ENCODE results near the gene DOCK8. TPM values are rescaled to one million over a fixed set of nuclear protein-coding genes. Genes with fewer than 3 reads are reported as not detected.

The DOCK8 gene
- total and polyA plus RNA-seq, 2 experiments from 2014 or later, result 0.94 to 1.2 TPM

DNA sequence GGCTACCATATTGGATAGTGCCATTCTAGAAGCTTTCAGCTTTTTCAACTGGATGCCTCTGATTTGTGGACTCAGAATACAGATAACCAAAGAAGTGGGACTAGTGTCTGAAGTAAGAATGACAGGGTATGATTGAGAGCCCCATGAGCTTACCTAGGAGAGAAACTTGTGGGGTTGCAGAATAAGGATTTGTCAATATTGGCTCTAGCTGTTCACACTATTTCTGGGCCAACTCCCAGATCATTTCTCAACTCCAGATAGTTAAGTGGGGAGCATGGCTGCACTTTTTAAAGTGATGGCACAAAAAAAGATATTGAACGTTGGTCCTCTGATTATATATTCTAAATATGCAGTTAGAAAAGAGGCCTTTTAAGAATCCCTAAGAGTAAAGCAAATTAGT is 252.1 kb downstream of the DOCK8 start:
- Histone ChIP-seq H3K36me3 (ENCODE audit: insufficient read depth) (no peaks in the 10 kb centered on the region), H3K27ac (ENCODE audit: low read depth) (no peak overlapping the region), H3K4me1 (ENCODE audit: insufficient read depth) (peaks cover 17% of the 10 kb centered on the region), H4K20me1 (replicated peaks; ENCODE audit: insufficient read depth) (no peaks in the 10 kb centered on the region), H3K9me2 (ENCODE audit: insufficient read depth) (no peaks in the 10 kb centered on the region), H3K4me3 (no peak overlapping the region), H2AFZ (no peak overlapping the region), H3K4me2 (no peak overlapping the region), H3F3A (replicated peaks; ENCODE audit: low read depth) (0 out of 2 replicates have a peak, but pooled peaks cover 9% of the 10 kb centered on the region), H3K27me3 (ENCODE audit: insufficient read depth) (no peaks in the 10 kb centered on the region), H3K79me2 (replicated peaks; ENCODE audit: insufficient read depth) (peaks cover 13% of the 10 kb centered on the region)
- Mint-ChIP-seq H3K9me3 (no peaks in the 10 kb centered on the region), H3K4me3 (no peak overlapping the region), H3K27ac (no peak overlapping the region), H3K4me1 (peaks cover 25% of the 10 kb centered on the region), H3K27me3 (ENCODE audit: insufficient read depth, low read depth, poor library complexity) (peaks cover 16% of the 10 kb centered on the region), H3K36me3 (ENCODE audit: low read depth) (no peaks in the 10 kb centered on the region; the same call in 2 of the 3 replicates)
- ATAC-seq (no peak), DNase-seq (ENCODE audit: low spot score) (no peak)
- TF ChIP-seq JUNB (IDR thresholded peaks at IDR 0.05; ENCODE audit: unreplicated experiment) (no peak), CREB1 (CRISPR knock-in tag; IDR thresholded peaks at IDR 0.05; ENCODE audit: low read depth) (no peak), STAT1 (IDR thresholded peaks at IDR 0.05; ENCODE audit: unreplicated experiment) (no peak), ZNF331 (CRISPR knock-in tag; IDR thresholded peaks at IDR 0.05; ENCODE audit: low read depth) (no peak), POLR2AphosphoS5 (IDR thresholded peaks at IDR 0.05; ENCODE audit: low read depth) (no peak), NANOG (IDR thresholded peaks at IDR 0.05; ENCODE audit: borderline replicate concordance) (no peak), ZNF114 (CRISPR knock-in tag; IDR thresholded peaks at IDR 0.05) (no peak), EZH2phosphoT487 (IDR thresholded peaks at IDR 0.05; ENCODE audit: unreplicated experiment) (no peak), EZH2 (IDR thresholded peaks at IDR 0.05; ENCODE audit: low read depth, unreplicated experiment) (no peak)
- TF ChIP-seq, protein P1, sequence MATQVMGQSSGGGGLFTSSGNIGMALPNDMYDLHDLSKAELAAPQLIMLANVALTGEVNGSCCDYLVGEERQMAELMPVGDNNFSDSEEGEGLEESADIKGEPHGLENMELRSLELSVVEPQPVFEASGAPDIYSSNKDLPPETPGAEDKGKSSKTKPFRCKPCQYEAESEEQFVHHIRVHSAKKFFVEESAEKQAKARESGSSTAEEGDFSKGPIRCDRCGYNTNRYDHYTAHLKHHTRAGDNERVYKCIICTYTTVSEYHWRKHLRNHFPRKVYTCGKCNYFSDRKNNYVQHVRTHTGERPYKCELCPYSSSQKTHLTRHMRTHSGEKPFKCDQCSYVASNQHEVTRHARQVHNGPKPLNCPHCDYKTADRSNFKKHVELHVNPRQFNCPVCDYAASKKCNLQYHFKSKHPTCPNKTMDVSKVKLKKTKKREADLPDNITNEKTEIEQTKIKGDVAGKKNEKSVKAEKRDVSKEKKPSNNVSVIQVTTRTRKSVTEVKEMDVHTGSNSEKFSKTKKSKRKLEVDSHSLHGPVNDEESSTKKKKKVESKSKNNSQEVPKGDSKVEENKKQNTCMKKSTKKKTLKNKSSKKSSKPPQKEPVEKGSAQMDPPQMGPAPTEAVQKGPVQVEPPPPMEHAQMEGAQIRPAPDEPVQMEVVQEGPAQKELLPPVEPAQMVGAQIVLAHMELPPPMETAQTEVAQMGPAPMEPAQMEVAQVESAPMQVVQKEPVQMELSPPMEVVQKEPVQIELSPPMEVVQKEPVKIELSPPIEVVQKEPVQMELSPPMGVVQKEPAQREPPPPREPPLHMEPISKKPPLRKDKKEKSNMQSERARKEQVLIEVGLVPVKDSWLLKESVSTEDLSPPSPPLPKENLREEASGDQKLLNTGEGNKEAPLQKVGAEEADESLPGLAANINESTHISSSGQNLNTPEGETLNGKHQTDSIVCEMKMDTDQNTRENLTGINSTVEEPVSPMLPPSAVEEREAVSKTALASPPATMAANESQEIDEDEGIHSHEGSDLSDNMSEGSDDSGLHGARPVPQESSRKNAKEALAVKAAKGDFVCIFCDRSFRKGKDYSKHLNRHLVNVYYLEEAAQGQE (IDR thresholded peaks at IDR 0.05; ENCODE audit: unreplicated experiment), result no peak
- TF ChIP-seq, protein P2, sequence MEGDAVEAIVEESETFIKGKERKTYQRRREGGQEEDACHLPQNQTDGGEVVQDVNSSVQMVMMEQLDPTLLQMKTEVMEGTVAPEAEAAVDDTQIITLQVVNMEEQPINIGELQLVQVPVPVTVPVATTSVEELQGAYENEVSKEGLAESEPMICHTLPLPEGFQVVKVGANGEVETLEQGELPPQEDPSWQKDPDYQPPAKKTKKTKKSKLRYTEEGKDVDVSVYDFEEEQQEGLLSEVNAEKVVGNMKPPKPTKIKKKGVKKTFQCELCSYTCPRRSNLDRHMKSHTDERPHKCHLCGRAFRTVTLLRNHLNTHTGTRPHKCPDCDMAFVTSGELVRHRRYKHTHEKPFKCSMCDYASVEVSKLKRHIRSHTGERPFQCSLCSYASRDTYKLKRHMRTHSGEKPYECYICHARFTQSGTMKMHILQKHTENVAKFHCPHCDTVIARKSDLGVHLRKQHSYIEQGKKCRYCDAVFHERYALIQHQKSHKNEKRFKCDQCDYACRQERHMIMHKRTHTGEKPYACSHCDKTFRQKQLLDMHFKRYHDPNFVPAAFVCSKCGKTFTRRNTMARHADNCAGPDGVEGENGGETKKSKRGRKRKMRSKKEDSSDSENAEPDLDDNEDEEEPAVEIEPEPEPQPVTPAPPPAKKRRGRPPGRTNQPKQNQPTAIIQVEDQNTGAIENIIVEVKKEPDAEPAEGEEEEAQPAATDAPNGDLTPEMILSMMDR (conservative IDR thresholded peaks at IDR 0.05; ENCODE audit: low read depth in 2 of 2), result no peak
- TF ChIP-seq, protein P3, sequence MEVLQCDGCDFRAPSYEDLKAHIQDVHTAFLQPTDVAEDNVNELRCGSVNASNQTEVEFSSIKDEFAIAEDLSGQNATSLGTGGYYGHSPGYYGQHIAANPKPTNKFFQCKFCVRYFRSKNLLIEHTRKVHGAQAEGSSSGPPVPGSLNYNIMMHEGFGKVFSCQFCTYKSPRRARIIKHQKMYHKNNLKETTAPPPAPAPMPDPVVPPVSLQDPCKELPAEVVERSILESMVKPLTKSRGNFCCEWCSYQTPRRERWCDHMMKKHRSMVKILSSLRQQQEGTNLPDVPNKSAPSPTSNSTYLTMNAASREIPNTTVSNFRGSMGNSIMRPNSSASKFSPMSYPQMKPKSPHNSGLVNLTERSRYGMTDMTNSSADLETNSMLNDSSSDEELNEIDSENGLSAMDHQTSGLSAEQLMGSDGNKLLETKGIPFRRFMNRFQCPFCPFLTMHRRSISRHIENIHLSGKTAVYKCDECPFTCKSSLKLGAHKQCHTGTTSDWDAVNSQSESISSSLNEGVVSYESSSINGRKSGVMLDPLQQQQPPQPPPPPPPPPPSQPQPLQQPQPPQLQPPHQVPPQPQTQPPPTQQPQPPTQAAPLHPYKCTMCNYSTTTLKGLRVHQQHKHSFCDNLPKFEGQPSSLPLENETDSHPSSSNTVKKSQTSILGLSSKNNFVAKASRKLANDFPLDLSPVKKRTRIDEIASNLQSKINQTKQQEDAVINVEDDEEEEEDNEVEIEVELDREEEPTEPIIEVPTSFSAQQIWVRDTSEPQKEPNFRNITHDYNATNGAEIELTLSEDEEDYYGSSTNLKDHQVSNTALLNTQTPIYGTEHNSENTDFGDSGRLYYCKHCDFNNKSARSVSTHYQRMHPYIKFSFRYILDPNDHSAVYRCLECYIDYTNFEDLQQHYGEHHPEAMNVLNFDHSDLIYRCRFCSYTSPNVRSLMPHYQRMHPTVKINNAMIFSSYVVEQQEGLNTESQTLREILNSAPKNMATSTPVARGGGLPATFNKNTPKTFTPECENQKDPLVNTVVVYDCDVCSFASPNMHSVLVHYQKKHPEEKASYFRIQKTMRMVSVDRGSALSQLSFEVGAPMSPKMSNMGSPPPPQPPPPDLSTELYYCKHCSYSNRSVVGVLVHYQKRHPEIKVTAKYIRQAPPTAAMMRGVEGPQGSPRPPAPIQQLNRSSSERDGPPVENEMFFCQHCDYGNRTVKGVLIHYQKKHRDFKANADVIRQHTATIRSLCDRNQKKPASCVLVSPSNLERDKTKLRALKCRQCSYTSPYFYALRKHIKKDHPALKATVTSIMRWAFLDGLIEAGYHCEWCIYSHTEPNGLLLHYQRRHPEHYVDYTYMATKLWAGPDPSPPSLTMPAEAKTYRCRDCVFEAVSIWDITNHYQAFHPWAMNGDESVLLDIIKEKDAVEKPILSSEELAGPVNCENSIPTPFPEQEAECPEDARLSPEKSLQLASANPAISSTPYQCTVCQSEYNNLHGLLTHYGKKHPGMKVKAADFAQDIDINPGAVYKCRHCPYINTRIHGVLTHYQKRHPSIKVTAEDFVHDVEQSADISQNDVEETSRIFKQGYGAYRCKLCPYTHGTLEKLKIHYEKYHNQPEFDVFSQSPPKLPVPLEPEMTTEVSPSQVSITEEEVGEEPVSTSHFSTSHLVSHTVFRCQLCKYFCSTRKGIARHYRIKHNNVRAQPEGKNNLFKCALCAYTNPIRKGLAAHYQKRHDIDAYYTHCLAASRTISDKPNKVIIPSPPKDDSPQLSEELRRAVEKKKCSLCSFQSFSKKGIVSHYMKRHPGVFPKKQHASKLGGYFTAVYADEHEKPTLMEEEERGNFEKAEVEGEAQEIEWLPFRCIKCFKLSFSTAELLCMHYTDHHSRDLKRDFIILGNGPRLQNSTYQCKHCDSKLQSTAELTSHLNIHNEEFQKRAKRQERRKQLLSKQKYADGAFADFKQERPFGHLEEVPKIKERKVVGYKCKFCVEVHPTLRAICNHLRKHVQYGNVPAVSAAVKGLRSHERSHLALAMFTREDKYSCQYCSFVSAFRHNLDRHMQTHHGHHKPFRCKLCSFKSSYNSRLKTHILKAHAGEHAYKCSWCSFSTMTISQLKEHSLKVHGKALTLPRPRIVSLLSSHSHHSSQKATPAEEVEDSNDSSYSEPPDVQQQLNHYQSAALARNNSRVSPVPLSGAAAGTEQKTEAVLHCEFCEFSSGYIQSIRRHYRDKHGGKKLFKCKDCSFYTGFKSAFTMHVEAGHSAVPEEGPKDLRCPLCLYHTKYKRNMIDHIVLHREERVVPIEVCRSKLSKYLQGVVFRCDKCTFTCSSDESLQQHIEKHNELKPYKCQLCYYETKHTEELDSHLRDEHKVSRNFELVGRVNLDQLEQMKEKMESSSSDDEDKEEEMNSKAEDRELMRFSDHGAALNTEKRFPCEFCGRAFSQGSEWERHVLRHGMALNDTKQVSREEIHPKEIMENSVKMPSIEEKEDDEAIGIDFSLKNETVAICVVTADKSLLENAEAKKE (CRISPR knock-in tag; IDR thresholded peaks at IDR 0.05), result no peak
- TF ChIP-seq, protein P4, sequence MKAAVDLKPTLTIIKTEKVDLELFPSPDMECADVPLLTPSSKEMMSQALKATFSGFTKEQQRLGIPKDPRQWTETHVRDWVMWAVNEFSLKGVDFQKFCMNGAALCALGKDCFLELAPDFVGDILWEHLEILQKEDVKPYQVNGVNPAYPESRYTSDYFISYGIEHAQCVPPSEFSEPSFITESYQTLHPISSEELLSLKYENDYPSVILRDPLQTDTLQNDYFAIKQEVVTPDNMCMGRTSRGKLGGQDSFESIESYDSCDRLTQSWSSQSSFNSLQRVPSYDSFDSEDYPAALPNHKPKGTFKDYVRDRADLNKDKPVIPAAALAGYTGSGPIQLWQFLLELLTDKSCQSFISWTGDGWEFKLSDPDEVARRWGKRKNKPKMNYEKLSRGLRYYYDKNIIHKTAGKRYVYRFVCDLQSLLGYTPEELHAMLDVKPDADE (IDR thresholded peaks at IDR 0.05), result no peak

Data from GM23338 (cell line).